Caco-2 (cell line): Measurements from ENCODE around the gene GPR107. TPM values are rescaled to one million over a fixed set of nuclear protein-coding genes. Genes with fewer than 3 reads are reported as not detected.
A peak's percentile ranks its signal among the peaks of the same experiment; 100 is the strongest.

Source experiments
- BruUV-seq: library from RNA; stranded (reverse); fragments of 400-500 nt; replicated peaks from 2 replicates; lab custom pipeline; 2021; lab: Mats Ljungman, UMichigan
- CTCF ChIA-PET: fragments of 300-600 bp; sonication (Branson Sonifier 250); formaldehyde crosslinking; loops from one replicate; lab custom pipeline; 2022; ENCODE audit warnings: antibody characterized with exemption; lab: Charles Lee
- POLR2A ChIA-PET: fragments of 300-600 bp; sonication (Branson Sonifier 250); formaldehyde crosslinking; loops from one replicate; lab custom pipeline; 2022; ENCODE audit warnings: antibody characterized with exemption; lab: Charles Lee
- DNase-seq, 2 experiments: peaks; one replicate each; pipeline versions ENCODE4 v3.0.0 to v3.0.0-alpha.2; 2020 to 2022
- H3K27me3 ChIP-seq: replicated peaks from 2 replicates; pipeline ENCODE4 v1.6.0; 2011; ENCODE audit warnings: low read length; ENCODE audit not compliant: control insufficient read depth, insufficient read depth
- H3K36me3 ChIP-seq: 2 replicates; pipeline ENCODE4 v1.5.1; 2011; ENCODE audit warnings: low read length; ENCODE audit not compliant: control insufficient read depth, insufficient read depth
- H3K4me1 ChIP-seq: fragments of 250-450 bp; sonication (Bioruptor Pico); 2 replicates; pipeline ENCODE4 v1.5.1; 2020; ENCODE audit warnings: mild to moderate bottlenecking
- H3K4me3 ChIP-seq: 2 replicates; pipeline ENCODE4 v1.5.1; 2011; ENCODE audit warnings: low read depth, mild to moderate bottlenecking, control low read depth, low read length
- H3K9me3 ChIP-seq: fragments of 250-450 bp; sonication (Bioruptor Pico); 2 replicates; pipeline ENCODE4 v1.5.1; 2020; ENCODE audit warnings: mild to moderate bottlenecking, moderate library complexity
- H3K27ac Mint-ChIP-seq: one replicate; pipeline ENCODE4 v1.8.0; 2022; ENCODE audit warnings: mixed read lengths; ENCODE audit not compliant: unreplicated experiment
- H3K27me3 Mint-ChIP-seq: one replicate; pipeline ENCODE4 v1.8.0; 2022; ENCODE audit warnings: mixed read lengths; ENCODE audit not compliant: insufficient read depth, unreplicated experiment
- H3K36me3 Mint-ChIP-seq: one replicate; pipeline ENCODE4 v1.8.0; 2022; ENCODE audit warnings: mild to moderate bottlenecking, mixed read lengths; ENCODE audit not compliant: insufficient read depth, unreplicated experiment
- H3K4me1 Mint-ChIP-seq: one replicate; pipeline ENCODE4 v1.8.0; 2022; ENCODE audit warnings: low read depth, mixed read lengths; ENCODE audit not compliant: unreplicated experiment
- H3K4me3 Mint-ChIP-seq: one replicate; pipeline ENCODE4 v1.8.0; 2022; ENCODE audit warnings: mild to moderate bottlenecking, moderate library complexity, mixed read lengths; ENCODE audit not compliant: unreplicated experiment
- H3K9me3 Mint-ChIP-seq: one replicate; pipeline ENCODE4 v1.8.0; 2022; ENCODE audit warnings: mixed read lengths; ENCODE audit not compliant: unreplicated experiment
- intact Hi-C: fragments of 100-400 bp; cut with micrococcal nuclease; formaldehyde crosslinking; loops from one replicate; pipeline ENCODE4 v1.10.0; 2022; ENCODE audit not compliant: unreplicated experiment
- total RNA-seq: library from RNA; stranded (reverse); gene quantifications from 2 replicates; pipeline ENCODE4 v1.2.3, GENCODE V29; 2022
- TF ChIP-seq, protein P1 (sequence below), 2 experiments: fragments of 200-600 bp in 1 of 2; IDR thresholded peaks; 1 replicate in 1 of 2; 2 replicates in 1 of 2; pipeline versions ENCODE4 v1.5.1 to v1.8.0; 2011 to 2022; ENCODE audit warnings: antibody characterized with exemption in 1 of 2, control low read depth in 1 of 2, inconsistent platforms in 1 of 2, low read depth in 1 of 2, low read length in 1 of 2, mild to moderate bottlenecking in 1 of 2, moderate library complexity in 1 of 2; ENCODE audit not compliant: insufficient read depth in 1 of 2, severe bottlenecking in 1 of 2, unreplicated experiment in 1 of 2

GPR107 gene
- total RNA-seq, 1 experiment from 2014 or later = 53.1 TPM

DNA sequence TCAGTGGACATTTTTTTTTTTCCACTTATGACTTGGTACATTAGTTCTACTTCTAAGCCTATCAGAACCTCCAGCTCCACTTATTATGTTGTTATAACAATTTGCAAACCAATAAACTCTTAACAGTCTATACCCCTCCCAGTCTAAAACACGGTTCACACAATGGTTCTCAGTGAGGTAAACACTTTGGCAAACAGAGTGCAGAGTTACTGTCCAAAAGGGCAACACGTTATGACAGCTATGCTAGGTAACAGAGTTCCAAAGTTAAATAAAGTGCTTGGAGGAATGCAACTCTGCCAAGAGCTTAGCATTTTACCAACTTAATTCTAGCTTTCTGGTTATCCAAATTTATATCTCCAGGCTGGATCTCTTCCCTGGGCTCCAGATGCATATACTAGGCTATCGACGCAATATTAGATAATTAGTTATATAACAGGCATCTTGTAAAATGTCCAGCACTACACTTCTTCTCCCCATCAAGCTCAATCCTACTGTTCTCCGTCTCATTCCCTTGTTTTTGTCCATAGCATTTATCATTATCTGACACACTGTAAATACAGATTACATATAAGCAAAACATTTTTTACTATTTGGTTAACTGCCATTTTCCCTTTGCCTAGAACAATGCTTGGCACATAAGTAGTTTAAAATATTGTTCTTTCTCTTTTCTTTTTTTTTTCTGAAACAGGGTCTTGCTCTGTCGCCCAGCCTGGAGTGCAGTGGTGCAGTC is 25.0 kb upstream of the GPR107 start:
- intact Hi-C loops = no loop called here
- no peaks in the 10 kb centered on the region for H3K27me3 ChIP-seq
- H3K36me3 ChIP-seq = no peaks in the 10 kb centered on the region
- CTCF ChIA-PET = interaction anchor here (0.6 kb wide), 1 partner anchor 121 kb away, joined by 3 read pairs; no protein-coding TSS in a partner anchor
- H3K4me3 ChIP-seq = no peak overlapping the region
- no peaks in the 10 kb centered on the region for H3K9me3 ChIP-seq
- DNase-seq = peak in 1 of 2 experiments; percentile 41
- POLR2A ChIA-PET = interaction anchor here (0.6 to 1.4 kb wide), 2 partner anchors 14 to 28 kb away, joined by 4 to 5 read pairs; partner anchors contain the start of gene FNBP1
- TF ChIP-seq, protein P1, sequence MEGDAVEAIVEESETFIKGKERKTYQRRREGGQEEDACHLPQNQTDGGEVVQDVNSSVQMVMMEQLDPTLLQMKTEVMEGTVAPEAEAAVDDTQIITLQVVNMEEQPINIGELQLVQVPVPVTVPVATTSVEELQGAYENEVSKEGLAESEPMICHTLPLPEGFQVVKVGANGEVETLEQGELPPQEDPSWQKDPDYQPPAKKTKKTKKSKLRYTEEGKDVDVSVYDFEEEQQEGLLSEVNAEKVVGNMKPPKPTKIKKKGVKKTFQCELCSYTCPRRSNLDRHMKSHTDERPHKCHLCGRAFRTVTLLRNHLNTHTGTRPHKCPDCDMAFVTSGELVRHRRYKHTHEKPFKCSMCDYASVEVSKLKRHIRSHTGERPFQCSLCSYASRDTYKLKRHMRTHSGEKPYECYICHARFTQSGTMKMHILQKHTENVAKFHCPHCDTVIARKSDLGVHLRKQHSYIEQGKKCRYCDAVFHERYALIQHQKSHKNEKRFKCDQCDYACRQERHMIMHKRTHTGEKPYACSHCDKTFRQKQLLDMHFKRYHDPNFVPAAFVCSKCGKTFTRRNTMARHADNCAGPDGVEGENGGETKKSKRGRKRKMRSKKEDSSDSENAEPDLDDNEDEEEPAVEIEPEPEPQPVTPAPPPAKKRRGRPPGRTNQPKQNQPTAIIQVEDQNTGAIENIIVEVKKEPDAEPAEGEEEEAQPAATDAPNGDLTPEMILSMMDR (IDR thresholded peaks at IDR 0.05; ENCODE audit: insufficient read depth in 1 of 2, low read depth in 1 of 2, low read length in 1 of 2, severe bottlenecking in 1 of 2, unreplicated experiment in 1 of 2) = no peak
- peak overlapping the region; percentile 1 for H3K27ac Mint-ChIP-seq
- peaks cover 17% of the 10 kb centered on the region for H3K4me1 ChIP-seq
- no peaks in the 10 kb centered on the region for H3K36me3 Mint-ChIP-seq
- BruUV-seq = no TSS peak
- H3K4me1 Mint-ChIP-seq = peaks cover 30% of the 10 kb centered on the region
- no peaks in the 10 kb centered on the region for H3K27me3 Mint-ChIP-seq
- no peaks in the 10 kb centered on the region for H3K9me3 Mint-ChIP-seq
- H3K4me3 Mint-ChIP-seq = no peak overlapping the region

DNA sequence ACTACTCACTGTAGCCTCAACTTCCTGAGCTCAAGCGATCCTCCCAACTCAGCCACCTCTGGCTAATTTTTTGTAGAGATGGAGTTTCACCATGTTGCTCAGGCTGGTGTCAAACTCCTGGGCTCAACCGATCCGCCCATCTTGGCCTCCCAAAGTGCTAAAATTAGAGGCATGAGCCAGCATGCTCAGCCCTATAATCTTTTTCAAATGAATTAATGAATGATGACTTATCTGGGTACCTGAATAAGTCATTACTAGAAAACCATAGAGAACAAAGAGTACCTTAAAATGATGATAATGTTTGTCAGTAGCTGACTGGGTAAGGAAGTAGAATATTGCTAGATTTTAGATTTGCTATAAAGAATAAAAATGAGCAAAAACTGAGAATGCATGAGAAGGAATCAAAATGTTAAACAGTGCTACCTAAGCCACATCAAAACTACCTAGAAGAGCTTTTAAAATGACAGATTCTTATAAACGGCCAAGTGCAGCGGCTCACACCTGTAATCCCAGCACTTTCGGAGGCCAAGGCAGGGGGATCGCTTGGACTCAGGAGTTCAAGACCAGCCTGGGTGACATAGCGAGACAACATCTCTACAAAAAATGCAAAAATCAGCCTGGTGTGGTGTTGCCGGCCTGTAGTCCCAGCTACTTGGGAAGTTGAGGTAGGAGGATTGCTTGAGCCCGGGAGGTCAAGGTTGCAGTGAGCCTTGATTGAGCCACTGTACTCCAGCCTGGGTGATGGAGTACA is 24.3 kb upstream of the GPR107 start:
- H3K36me3 Mint-ChIP-seq = no peaks in the 10 kb centered on the region
- H3K27ac Mint-ChIP-seq = peak overlapping the region; percentile 1
- no peak overlapping the region for H3K4me3 ChIP-seq
- no TSS peak for BruUV-seq
- H3K4me1 ChIP-seq = peaks cover 17% of the 10 kb centered on the region
- TF ChIP-seq, protein P1 (IDR thresholded peaks at IDR 0.05; ENCODE audit: insufficient read depth in 1 of 2, low read depth in 1 of 2, low read length in 1 of 2, severe bottlenecking in 1 of 2, unreplicated experiment in 1 of 2) = no peak
- no peaks in the 10 kb centered on the region for H3K27me3 ChIP-seq
- peaks cover 30% of the 10 kb centered on the region for H3K4me1 Mint-ChIP-seq
- no peaks in the 10 kb centered on the region for H3K27me3 Mint-ChIP-seq
- no peak for DNase-seq
- no peaks in the 10 kb centered on the region for H3K36me3 ChIP-seq
- intact Hi-C loops = no loop called here
- H3K9me3 ChIP-seq = no peaks in the 10 kb centered on the region
- POLR2A ChIA-PET = interaction anchor here (0.6 to 1.4 kb wide), 2 partner anchors 13 to 27 kb away, joined by 4 to 5 read pairs; partner anchors contain the start of gene FNBP1
- no peaks in the 10 kb centered on the region for H3K9me3 Mint-ChIP-seq
- CTCF ChIA-PET = no interaction called here
- no peak overlapping the region for H3K4me3 Mint-ChIP-seq

DNA sequence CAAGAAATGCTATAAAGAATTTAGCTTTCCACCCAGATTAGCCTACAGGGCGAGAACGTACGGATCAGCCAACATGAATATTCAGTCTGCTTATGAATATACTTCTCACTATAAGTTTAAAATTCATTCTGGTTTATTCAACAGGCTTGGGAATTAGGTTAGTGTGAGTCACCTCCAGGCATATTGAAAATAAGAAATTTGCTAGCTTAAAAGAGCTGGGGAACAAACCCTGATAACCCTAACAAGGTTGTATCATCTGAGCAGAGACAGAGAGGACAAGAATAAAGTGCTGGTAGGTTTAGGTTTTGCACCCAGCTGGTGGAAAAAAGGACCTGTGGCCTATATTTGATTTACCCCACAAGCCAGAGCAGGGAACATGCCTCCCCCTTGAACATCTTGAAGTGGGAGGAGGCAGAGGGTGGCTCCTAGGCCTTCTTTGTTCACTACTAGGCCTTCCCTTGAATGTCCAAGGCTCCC is 23.0 kb upstream of the GPR107 start:
- H3K4me3 ChIP-seq = no peak overlapping the region
- no peaks in the 10 kb centered on the region for H3K36me3 Mint-ChIP-seq

More for the DNA sequence above, 23.0 kb upstream of the GPR107 start:
- Mint-ChIP-seq H3K4me1 (peaks cover 30% of the 10 kb centered on the region), H3K27me3 (no peaks in the 10 kb centered on the region), H3K27ac (no peak overlapping the region), H3K4me3 (no peak overlapping the region), H3K9me3 (no peaks in the 10 kb centered on the region)
- BruUV-seq = no TSS peak
- ChIA-PET POLR2A (no interaction called here), CTCF (no interaction called here)
- Histone ChIP-seq H3K27me3 (no peaks in the 10 kb centered on the region), H3K9me3 (no peaks in the 10 kb centered on the region), H3K4me1 (peaks cover 9% of the 10 kb centered on the region), H3K36me3 (no peaks in the 10 kb centered on the region)
- no peak for DNase-seq
- intact Hi-C loops = no loop called here
- TF ChIP-seq, protein P1 (IDR thresholded peaks at IDR 0.05; ENCODE audit: insufficient read depth in 1 of 2, low read depth in 1 of 2, low read length in 1 of 2, severe bottlenecking in 1 of 2, unreplicated experiment in 1 of 2) = no peak
